HG02870 (cell line): ENCODE results near the gene KRTAP3-1.
"Not testable (repeated sequence)": the region's sequence is repeated elsewhere in the genome, so short reads cannot be mapped to it uniquely, and the experiment has no call there.

Source experiments
- ATAC-seq: cut with Tn5 transposase; IDR thresholded peaks from one replicate; pipeline ENCODE4 v1.9.1; 2021; ENCODE audit warnings: mild to moderate bottlenecking, moderate library complexity; ENCODE audit not compliant: unreplicated experiment

KRTAP3-1 gene

DNA sequence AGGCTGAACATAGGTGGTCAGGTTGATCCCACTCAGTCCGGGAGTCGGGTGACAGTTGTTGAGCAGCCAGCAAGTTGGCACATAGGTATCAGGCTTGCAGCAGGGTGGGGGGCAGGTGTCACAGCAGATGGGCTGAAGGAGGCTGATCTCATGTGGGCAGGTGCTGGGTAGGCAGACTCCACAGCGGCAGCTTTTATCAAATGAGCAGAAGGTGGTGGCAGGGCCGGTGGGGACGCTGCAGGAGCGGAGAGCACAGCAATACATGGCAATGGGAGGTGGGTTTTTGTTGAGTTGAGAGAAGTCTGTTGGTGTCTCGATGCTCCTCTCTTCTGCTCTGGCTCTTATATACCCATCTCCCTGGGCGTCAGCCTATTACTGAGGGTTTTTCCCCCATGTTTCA is at the start of gene KRTAP3-1:
TSS of gene KRTAP3-1 (minus strand) at position 318 of the 400 bp plus-strand sequence. CDS start at position 264, 54 bp downstream.
- ATAC-seq: no peak

DNA sequence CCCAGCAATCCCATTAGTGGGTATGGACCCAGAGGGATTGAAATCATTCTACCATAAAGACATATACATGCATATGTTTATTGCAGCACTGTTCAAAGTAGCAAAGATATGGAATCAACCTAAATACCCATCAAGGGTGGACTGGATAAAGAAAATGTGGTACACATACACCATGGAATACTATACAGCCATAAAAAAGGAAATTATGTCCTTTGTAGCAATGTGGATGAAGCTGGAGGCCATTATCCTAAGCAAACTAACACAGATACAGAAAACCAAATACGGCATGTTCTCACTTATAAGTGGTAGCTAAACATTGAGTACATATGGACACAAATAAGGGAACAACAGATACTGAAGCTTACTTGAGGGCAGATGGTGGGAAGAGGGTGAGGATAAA is 48.6 kb upstream of the KRTAP3-1 start:
- ATAC-seq: no peak

DNA sequence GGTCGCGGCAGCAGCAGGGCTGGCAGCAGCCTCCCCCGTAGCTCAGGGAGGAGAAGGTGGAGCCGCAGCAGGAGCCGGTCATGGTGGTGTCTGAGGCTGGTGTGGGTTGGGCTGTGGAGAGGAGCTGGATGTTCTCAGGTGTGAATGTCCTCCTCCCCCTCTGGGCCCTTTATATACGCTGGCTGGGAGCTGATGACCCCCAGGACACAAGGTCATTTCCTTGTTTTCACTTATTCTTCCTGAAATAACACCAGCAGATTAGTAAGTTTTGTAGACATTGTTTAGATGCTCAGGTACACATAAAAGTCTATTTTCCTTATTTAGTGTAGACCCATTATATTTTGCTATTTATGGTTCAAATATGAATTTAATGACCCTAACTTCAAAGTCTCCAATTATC is 46.2 kb upstream of the KRTAP3-1 start, which contains the start of gene KRTAP2-2:
TSS of gene KRTAP2-2 (minus strand) at position 101 of the 400 bp plus-strand sequence. CDS start at position 82, 19 bp downstream.
- ATAC-seq: not testable (repeated sequence)

DNA sequence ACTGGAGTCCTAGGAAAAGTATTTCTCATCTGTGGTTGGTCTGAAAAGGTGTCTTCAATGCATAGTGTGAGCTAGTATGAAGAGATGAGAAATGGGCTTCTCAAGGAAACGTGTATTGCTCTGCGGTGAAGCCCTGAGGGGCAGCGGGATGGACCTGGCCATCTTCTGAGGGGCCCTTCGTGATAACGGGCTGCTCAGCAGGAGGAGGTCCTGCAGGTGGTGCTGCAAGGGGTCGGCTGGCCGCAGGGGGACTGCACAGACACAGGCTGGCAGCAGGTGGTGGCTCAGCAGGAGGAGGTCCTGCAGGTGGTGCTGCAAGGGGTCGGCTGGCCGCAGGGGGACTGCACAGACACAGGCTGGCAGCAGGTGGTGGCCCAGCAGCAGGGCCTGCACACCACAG is 45.6 kb upstream of the KRTAP3-1 start:
- not testable (repeated sequence) for ATAC-seq

DNA sequence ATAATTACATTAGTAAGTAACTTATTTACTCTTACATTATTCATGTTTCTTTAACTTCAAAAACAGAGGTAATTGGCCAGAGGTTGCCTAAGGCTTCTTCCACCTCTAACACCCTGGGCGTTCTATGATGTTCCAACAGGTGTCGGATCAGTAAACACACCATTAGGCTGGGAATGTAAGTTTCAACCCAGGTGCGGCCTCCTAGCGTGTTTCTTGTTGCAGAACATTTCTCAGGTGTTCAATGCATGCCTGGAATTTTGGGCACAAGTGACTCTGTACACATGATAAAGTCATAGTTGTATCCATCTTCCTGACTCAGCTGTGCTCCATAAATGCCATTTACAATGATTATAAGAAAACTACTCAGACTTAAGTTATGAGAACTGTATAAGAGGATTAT is 45.1 kb upstream of the KRTAP3-1 start:
- no peak for ATAC-seq

DNA sequence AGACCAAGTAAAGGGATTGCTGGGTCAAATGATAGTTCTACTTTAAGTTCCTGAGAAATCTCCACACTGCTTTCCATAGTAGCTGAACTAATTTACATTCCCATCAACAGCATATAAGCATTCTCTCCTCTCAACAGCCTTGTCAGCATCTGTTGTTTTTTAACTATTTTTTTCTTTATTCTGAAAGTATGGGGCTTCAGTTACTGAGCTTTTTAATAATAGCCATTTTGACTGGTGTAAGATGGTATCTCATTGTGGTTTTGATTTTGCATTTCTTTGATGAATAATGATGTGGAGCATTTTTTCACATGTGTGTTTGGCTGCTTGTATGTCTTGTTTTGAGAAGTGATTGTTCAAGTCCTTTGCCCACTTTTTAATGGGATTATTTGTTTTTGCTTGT is 43.6 kb upstream of the KRTAP3-1 start:
- ATAC-seq: no peak

DNA sequence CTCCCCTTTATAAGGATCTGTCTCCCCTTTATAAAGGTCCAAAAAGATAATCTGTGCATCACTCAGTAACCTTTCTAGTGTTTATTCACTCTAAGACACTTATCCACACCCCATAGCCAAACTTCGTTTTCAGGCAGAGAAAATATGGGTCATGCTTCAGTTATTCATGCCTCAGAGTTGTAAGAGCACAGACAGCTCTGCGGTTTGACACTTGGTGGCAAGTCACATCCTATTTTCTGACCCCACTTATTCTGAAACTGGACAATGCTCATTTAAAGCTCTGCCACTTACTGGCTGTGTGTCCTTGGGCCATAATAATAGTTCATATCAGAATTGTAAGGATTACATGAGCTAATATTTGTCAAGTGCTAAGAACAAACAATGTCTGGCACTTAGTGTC is 40.2 kb upstream of the KRTAP3-1 start:
- ATAC-seq: no peak

DNA sequence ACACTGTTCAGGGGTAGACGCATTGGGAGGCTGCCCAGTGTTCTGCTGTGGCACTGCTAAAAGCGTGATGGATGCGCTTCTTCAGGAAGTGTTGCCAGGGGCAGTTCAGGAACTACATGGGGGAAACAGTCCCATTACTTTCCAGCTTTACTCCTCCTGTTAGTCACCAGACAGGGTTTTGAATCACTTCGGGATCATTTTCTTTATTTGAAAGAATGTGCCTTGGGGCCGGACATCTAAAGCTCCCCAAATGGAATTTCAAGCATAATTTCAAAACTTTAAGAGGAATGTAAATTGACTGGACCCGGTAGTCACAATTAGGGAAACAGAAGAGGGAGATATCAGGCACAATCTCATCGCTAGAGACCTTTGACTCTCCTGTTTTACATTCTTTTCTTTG is 39.5 kb upstream of the KRTAP3-1 start:
- ATAC-seq: no peak

DNA sequence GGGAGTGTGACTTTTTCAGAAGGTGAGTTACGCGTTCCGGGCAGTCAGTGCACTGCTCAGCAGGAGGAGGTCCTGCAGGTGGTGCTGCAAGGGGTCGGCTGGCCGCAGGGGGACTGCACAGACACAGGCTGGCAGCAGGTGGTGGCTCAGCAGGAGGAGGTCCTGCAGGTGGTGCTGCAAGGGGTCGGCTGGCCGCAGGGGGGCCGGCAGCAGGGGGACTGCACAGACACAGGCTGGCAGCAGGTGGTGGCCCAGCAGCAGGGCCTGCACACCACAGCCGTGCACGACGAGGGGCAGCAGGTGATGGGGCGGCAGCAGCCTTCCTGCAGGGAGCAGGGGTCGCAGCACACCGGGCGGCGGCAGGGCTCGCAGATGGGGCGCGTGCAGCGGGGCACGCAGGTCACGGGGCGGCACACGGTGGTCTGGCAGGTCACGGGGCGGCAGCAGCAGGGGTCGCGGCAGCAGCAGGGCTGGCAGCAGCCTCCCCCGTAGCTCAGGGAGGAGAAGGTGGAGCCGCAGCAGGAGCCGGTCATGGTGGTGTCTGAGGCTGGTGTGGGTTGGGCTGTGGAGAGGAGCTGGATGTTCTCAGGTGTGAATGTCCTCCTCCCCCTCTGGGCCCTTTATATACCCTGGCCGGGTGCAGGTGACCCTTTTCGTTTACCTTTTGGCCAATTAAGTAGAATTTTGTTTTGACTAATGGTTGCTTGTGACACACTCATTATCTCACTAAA is 38.0 kb upstream of the KRTAP3-1 start, which contains the start of gene KRTAP2-1:
TSS of gene KRTAP2-1 (minus strand) at position 582 of the 731 bp plus-strand sequence. CDS start at position 533, 49 bp downstream.
- not testable (repeated sequence) for ATAC-seq

DNA sequence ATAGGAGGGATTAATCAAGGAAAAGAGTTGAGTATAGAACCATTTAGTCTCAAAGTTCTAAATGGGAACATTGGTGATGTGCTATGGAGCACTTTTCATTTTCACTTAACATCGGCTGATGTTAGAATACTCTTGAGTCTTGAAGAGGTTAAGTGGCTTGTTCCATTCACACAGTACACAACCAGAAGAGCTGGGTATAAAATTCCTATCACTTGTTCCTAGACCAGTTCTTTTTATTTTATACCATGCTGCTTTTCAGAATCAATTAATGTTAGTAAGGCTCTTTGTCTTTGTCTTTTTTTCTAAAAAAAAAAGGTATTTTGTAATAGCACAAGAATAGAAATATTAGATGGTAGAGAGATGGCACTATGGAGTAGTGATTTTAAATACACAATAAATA is 34.0 kb upstream of the KRTAP3-1 start:
- no peak for ATAC-seq

DNA sequence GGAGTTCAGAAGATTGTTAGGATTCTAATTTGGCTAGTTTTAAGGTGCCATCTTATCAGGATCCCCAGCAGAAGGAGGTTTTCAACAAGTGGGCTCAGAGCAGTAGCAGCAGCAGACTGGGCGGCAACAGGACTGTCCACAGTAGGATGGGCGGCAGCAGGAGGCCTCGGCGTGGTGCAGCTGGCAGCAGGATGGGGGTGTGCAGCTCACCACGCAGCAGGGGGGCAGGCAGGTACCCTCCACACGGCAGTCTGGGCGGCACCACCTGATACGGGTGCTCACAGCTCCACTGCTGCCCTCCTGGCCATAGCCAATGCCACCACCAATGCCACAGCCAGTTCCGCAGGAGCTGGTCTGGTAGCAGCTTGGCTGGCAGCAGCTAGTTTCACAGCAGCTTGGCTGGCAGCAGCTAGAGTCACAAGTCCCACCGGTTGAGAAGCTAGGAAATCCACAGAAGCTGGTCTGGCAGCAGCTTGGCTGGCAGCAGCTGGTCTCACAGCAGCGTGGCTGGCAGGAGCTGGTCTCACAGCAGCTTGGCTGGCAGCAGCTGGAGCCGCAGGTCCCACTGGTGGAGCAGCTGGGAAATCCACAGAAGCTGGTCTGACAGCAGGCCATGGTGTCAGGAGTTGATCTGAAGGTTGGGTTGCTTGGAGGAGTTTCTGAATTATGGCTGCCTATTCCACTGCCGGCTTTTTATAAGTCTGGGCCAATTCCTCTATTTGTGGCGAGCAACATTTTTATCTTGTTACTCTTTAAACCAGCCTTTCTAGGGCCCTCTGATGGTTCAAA is 32.0 kb upstream of the KRTAP3-1 start, which contains the start of gene KRTAP1-1:
TSS of gene KRTAP1-1 (minus strand) at position 668 of the 789 bp plus-strand sequence. CDS start at position 615, 53 bp downstream.
- not testable (repeated sequence) for ATAC-seq

DNA sequence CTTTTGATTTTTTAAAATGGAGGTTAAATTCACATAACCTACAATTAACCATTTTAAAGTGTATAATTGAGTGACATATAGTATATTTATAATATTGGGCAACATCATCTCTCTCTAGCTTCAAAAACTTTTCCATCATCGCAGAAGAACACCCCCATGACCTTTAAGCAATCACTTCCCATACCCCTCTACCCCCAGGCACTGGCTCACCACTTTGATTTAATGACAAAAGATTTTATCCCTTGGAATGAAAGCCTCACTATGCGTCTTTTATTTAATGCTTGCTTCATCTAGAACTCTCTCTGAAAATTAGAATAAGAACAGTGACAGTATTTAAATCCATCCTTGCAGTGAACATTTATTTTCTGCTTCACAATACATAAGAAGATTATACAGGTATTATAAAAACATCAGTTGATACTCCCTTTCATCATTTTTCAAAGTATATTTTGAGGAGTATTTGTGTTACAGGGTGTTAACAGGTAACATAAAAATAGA is 29.0 kb upstream of the KRTAP3-1 start:
- ATAC-seq: no peak

DNA sequence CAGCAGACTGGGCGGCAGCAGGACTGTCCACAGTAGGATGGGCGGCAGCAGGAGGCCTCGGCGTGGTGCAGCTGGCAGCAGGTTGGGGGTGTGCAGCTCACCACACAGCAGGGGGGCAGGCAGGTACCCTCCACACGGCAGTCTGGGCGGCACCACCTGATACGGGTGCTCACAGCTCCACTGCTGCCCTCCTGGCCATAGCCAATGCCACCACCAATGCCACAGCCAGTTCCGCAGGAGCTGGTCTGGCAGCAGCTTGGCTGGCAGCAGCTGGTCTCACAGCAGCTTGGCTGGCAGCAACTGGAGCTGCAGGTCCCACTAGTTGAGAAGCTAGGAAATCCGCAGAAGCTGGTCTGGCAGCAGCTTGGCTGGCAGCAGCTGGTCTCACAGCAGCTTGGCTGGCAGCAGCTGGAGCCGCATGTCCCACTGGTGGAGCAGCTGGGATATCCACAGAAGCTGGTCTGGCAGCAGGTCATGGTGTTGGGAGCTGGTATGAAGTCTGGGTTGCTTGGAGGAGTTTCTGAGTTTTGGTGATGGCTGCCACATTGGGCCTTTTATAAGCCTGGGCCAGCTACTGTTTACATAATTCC is 25.5 kb upstream of the KRTAP3-1 start, which contains the start of gene KRTAP1-3:
TSS of gene KRTAP1-3 (minus strand) at position 529 of the 590 bp plus-strand sequence. CDS start at position 476, 53 bp downstream.
- not testable (repeated sequence) for ATAC-seq

DNA sequence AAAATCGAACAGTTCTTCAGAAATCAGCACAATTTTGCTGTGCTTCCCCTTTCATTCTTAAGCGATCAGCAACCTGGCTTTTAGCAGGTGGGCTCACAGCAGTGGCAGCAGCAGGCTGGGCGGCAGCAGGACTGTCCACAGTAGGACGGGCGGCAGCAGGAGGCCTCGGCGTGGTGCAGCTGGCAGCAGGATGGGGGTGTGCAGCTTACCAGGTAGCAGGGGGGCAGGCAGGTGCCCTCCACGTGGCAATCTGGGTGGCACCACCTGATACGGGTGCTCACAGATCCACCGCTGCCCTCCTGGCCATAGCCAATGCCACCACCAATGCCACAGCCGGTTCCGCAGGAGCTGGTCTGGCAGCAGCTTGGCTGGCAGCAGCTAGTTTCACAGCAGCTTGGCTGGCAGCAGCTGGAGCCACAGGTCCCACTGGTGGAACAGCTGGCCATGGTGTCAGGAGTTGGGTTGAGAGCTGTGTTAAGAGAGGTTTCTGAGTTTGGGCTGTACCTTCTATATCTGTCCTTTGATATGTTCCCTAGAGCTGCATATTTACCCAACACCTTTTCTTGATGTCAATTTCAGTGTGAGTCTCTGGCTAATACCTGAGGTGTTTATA is 20.8 kb upstream of the KRTAP3-1 start, which contains the start of gene KRTAP1-4:
TSS of gene KRTAP1-4 (minus strand) at position 563 of the 613 bp plus-strand sequence. CDS start at position 446, 117 bp downstream.
- no peak for ATAC-seq

DNA sequence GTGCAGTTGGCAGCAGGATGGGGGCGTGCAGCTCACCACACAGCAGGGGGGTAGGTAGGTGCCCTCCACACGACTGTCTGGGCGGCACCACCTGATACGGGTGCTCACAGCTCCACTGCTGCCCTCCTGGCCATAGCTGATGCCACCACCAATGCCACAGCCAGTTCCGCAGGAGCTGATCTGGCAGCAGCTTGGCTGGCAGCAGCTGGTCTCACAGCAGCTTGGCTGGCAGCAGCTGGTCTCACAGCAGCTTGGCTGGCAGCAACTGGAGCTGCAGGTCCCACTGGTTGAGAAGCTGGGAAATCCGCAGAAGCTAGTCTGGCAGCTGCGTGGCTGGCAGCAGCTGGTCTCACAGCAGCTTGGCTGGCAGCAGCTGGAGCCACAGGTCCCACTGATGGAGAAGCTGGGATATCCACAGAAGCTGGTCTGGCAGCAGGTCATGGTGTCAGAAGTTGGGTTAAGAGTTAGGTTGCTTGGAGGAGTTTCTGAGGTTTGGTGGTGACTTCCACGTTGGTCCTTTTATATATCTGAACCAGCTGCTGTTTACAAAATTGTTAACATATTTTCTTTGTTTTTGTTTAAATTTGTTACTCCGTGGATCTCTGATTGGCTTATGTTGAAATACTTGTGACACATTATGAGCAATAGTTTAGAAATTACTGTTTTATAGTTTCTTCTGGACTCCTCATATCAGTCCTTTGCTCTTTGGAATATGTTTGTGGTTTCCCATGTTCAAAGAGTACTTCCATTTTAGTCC is 18.0 kb upstream of the KRTAP3-1 start, which contains the start of gene KRTAP1-5:
TSS of gene KRTAP1-5 (minus strand) at position 494 of the 757 bp plus-strand sequence. CDS start at position 441, 53 bp downstream.
- no peak for ATAC-seq

DNA sequence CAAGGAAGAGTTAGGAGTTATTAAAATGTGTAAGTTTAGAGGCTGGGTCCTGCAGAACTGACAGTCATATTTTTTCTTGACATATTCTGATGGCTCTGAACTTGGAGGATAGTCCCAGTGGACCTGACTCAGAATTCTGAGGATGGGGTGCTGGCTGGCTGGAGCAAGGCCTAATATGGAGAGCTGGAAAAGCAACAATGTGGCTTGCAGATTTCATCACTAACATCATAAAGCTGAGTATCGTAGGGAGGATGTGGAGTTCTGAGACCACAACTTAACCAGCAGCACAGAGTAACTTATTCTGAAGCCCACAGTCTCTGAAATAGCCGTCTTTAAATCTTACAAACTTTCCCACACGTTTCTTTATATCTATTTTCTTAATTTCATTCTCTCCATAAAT is 15.8 kb upstream of the KRTAP3-1 start:
- ATAC-seq: no peak

DNA sequence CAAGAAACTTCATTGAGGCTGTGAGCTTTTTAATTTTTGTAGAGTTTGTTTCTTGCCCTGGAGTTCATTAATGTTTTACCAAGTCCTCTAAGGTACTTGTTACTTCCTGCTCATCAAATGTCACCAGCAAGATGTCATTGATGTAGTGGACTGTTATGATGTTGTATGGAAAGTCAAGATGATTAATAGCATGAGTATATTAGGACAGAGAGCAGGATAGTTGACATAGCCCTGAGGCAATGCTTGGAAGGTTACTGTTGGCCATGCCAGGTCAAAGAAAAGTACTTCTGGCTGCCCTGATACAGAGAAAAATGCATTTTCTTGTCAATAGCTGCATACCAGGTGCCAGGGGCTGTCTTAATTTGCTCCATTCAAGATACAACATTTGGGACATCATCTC is 11.4 kb upstream of the KRTAP3-1 start:
- ATAC-seq: no peak

DNA sequence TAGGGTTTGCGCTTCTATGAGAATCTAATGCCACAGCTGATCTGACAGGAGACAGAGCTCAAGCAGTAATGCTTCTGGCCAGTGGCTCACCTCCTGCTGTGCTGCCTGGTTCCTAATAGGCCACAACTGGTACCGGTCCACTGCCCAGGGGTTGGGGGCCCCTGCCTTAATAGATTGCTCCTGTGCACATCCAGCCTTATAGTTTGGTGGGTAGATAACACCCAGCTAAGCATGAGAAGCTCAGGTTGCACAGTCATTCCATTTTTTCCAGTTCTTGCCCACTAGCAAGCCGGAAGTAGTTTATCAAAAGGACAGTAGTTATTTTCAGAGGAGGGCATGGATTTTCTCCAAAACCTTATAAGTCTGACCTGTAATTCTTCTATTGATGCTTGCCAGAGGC is 10.5 kb upstream of the KRTAP3-1 start:
- ATAC-seq: no peak

DNA sequence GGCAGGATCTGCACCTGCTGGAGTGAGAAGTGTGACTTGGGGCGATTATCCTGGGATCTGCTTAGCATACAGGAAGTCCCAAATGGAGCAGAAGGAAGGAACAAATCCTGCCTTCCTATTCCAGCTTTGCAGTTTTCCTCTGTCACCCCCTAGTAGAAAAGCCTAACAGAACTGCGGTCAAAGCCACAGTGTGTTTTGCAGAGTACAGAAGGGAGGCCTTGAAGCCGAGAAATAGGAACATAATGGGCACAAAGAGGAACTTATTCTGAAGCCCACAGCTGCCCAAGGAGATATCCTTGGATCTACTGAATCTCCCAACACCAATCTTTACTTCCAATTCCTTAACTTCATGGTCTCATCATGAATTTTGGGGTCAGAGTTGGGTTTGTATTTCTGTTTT is 9.6 kb upstream of the KRTAP3-1 start:
- ATAC-seq: no peak
